MCF 10A (cell line): ENCODE measurements around the gene LRRC23. TPM values are rescaled to one million over a fixed set of nuclear protein-coding genes. Genes with fewer than 3 reads are reported as not detected.

ENCODE experiments used
- BruUV-seq: library from RNA; stranded (reverse); fragments of 400-500 nt; replicated peaks from 2 replicates; lab custom pipeline; 2021; lab: Mats Ljungman, UMichigan
- CTCF ChIA-PET: fragments of 300-600 bp; sonication (Branson Sonifier 250); formaldehyde crosslinking; extraction: SDS; loops from one replicate; lab custom pipeline; 2021; ENCODE audit warnings: antibody characterized with exemption, inconsistent platforms; lab: Yijun Ruan, JAX
- POLR2A ChIA-PET: fragments of 300-600, 350-650 bp; sonication (Branson Sonifier 250); formaldehyde crosslinking; extraction: SDS; loops from one replicate; lab custom pipeline; 2020; ENCODE audit warnings: antibody characterized with exemption, inconsistent platforms; lab: Yijun Ruan, JAX
- DNase-seq: peaks from one replicate; pipeline ENCODE4 v3.0.0-alpha.2; 2018; ENCODE audit not compliant: unreplicated experiment
- H3K27ac Mint-ChIP-seq: one replicate; pipeline ENCODE4 v1.8.0; 2022; ENCODE audit warnings: mild to moderate bottlenecking, low read depth, mixed read lengths; ENCODE audit not compliant: unreplicated experiment
- H3K27me3 Mint-ChIP-seq: one replicate; pipeline ENCODE4 v1.8.0; 2022; ENCODE audit warnings: mixed read lengths; ENCODE audit not compliant: insufficient read depth, unreplicated experiment
- H3K36me3 Mint-ChIP-seq: one replicate; pipeline ENCODE4 v1.8.0; 2022; ENCODE audit warnings: mild to moderate bottlenecking, moderate library complexity, mixed read lengths; ENCODE audit not compliant: insufficient read depth, unreplicated experiment
- H3K4me1 Mint-ChIP-seq: one replicate; pipeline ENCODE4 v1.8.0; 2022; ENCODE audit warnings: mixed read lengths; ENCODE audit not compliant: insufficient read depth, unreplicated experiment
- H3K4me3 Mint-ChIP-seq: one replicate; pipeline ENCODE4 v1.8.0; 2022; ENCODE audit warnings: mild to moderate bottlenecking, moderate library complexity, mixed read lengths; ENCODE audit not compliant: unreplicated experiment
- H3K9me3 Mint-ChIP-seq: one replicate; pipeline ENCODE4 v1.8.0; 2022; ENCODE audit warnings: mixed read lengths; ENCODE audit not compliant: unreplicated experiment
- intact Hi-C: fragments of 100-400 bp; cut with micrococcal nuclease; formaldehyde crosslinking; loops from 2 replicates; pipeline ENCODE4 v1.14.1; 2022
- total RNA-seq: library from RNA; stranded (reverse); gene quantifications from 2 replicates; pipeline ENCODE4 v1.2.3, GENCODE V29; 2022
- TF ChIP-seq, protein P1 (sequence below): fragments of 200-600 bp; IDR thresholded peaks from one replicate; pipeline ENCODE4 v1.8.0; 2022; ENCODE audit warnings: antibody characterized with exemption, mild to moderate bottlenecking; ENCODE audit not compliant: unreplicated experiment

LRRC23 gene
- total RNA-seq, 1 experiment from 2014 or later = 7.5 TPM

DNA sequence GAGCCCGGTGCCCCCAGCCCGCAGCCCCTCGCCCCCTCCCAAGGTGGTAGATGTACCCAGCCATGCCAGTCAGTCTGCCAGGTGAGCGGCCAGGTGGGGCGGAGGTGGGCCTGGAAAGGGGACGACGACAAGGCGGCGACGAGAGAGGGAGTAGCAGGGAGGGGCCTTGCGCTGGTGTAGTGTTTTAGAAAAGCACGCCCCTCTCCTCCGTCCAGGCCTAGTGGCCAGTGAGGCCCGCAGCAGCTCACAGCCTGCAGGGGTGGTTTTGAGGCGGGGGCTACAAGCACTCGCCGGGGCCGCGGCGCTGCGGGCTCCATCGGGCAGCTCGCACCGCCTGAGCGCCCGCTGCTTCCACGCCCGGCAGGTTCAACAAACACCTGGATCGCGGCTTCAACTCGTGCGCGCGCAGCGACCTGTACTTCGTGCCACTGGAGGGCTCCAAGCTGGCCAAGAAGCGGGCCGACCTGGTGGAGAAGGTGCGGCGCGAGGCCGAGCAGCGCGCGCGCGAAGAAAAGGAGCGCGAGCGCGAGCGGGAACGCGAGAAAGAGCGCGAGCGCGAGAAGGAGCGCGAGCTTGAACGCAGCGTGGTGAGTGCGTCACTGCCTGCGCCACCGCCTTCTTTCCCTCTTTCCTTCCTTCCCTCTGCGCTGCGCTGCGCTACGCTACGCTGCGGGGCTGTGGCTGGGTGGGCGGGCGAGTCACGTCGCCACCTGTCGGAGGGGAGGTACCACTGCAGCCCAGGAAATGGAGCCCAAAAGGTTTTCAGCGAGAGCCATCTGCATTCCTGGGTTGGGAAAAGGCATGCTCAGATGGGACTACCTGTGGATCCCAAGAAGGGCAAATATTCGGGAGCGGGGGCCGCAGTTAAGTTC, 33.1 kb downstream of the LRRC23 start:
- ChIA-PET POLR2A (interaction anchor here (0.6 to 1.6 kb wide), 17 partner anchors 8 to 325 kb away, joined by 3 to 55 read pairs (median 4); partner anchors contain the start of genes ATN1, SPSB2 and USP5), CTCF (interaction anchor here (0.6 to 9.7 kb wide), 10 partner anchors 9 to 454 kb away, joined by 3 to 114 read pairs (median 4); no protein-coding TSS in a partner anchor)
- Mint-ChIP-seq H3K27ac (peak overlapping the region; percentile 52), H3K36me3 (peaks cover 91% of the 10 kb centered on the region), H3K27me3 (no peaks in the 10 kb centered on the region), H3K4me3 (peak overlapping the region; percentile 71), H3K4me1 (peaks cover 31% of the 10 kb centered on the region), H3K9me3 (no peaks in the 10 kb centered on the region)
- DNase-seq = peak; percentile 94
- intact Hi-C loops = loop anchor here (1.0 to 2.0 kb wide), 2 partner anchors 13 to 69 kb away; no protein-coding TSS in a partner anchor
- TF ChIP-seq, protein P1, sequence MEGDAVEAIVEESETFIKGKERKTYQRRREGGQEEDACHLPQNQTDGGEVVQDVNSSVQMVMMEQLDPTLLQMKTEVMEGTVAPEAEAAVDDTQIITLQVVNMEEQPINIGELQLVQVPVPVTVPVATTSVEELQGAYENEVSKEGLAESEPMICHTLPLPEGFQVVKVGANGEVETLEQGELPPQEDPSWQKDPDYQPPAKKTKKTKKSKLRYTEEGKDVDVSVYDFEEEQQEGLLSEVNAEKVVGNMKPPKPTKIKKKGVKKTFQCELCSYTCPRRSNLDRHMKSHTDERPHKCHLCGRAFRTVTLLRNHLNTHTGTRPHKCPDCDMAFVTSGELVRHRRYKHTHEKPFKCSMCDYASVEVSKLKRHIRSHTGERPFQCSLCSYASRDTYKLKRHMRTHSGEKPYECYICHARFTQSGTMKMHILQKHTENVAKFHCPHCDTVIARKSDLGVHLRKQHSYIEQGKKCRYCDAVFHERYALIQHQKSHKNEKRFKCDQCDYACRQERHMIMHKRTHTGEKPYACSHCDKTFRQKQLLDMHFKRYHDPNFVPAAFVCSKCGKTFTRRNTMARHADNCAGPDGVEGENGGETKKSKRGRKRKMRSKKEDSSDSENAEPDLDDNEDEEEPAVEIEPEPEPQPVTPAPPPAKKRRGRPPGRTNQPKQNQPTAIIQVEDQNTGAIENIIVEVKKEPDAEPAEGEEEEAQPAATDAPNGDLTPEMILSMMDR = peak; percentile 88
- no TSS peak for BruUV-seq

DNA sequence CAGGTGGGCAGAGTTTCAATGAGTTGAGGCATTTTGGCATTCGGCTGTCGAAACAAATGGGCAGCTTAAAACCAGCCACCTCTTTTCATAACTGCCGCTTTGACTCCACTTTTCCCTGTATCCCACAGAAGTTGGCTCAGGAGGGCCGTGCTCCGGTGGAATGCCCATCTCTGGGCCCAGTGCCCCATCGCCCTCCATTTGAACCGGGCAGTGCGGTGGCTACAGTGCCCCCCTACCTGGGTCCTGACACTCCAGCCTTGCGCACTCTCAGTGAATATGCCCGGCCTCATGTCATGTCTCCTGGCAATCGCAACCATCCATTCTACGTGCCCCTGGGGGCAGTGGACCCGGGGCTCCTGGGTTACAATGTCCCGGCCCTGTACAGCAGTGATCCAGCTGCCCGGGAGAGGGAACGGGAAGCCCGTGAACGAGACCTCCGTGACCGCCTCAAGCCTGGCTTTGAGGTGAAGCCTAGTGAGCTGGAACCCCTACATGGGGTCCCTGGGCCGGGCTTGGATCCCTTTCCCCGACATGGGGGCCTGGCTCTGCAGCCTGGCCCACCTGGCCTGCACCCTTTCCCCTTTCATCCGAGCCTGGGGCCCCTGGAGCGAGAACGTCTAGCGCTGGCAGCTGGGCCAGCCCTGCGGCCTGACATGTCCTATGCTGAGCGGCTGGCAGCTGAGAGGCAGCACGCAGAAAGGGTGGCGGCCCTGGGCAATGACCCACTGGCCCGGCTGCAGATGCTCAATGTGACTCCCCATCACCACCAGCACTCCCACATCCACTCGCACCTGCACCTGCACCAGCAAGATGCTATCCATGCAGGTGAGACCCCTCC, 34.0 kb downstream of the LRRC23 start:
- Mint-ChIP-seq H3K27ac (peak overlapping the region; percentile 52), H3K9me3 (no peaks in the 10 kb centered on the region), H3K4me3 (peak overlapping the region; percentile 71), H3K27me3 (no peaks in the 10 kb centered on the region), H3K4me1 (peaks cover 28% of the 10 kb centered on the region), H3K36me3 (peaks cover 97% of the 10 kb centered on the region)
- TF ChIP-seq, protein P1 = no peak
- ChIA-PET POLR2A (interaction anchor here (0.6 to 2.9 kb wide), 16 partner anchors 7 to 326 kb away, joined by 3 to 55 read pairs (median 4); partner anchors contain the start of genes ATN1, SPSB2 and USP5), CTCF (interaction anchor here (0.6 to 9.7 kb wide), 12 partner anchors 9 to 455 kb away, joined by 3 to 114 read pairs (median 6); no protein-coding TSS in a partner anchor)
- DNase-seq = no peak
- intact Hi-C loops = loop anchor here (1.0 to 2.0 kb wide), 2 partner anchors 14 to 70 kb away; no protein-coding TSS in a partner anchor
- BruUV-seq = TSS peak; percentile 20

DNA sequence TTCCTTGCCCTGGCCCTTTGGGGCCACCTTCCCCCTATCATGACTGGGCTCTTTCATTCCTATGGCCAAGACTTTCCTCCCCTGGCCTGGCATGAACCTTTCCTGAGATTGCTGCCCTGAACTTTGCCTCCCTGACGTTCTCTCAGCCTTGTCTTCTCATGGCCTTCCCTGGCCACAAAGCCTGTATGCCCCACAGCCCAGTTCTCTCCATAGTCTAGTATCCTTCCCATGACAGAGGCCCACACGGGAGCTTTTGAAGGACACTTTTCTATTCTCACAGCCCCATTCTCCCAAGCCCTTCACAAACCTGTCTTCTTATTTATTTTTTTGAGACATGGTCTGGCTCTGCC, 34.5 kb downstream of the LRRC23 start:
- DNase-seq = no peak
- peaks cover 22% of the 10 kb centered on the region for H3K4me1 Mint-ChIP-seq
- peak overlapping the region; percentile 43 for H3K4me3 Mint-ChIP-seq
- H3K27ac Mint-ChIP-seq = no peak overlapping the region
- CTCF ChIA-PET = interaction anchor here (0.6 to 9.7 kb wide), 10 partner anchors 9 to 170 kb away, joined by 3 to 114 read pairs (median 4); no protein-coding TSS in a partner anchor
- POLR2A ChIA-PET = interaction anchor here (1.0 to 2.9 kb wide), 4 partner anchors 14 to 174 kb away, joined by 3 to 29 read pairs (median 6); no protein-coding TSS in a partner anchor
- H3K27me3 Mint-ChIP-seq = no peaks in the 10 kb centered on the region
- H3K9me3 Mint-ChIP-seq = no peaks in the 10 kb centered on the region
- no TSS peak for BruUV-seq
- intact Hi-C loops = loop anchor here (2.0 kb wide), 1 partner anchor 70 kb away; no protein-coding TSS in a partner anchor
- TF ChIP-seq, protein P1 = no peak
- H3K36me3 Mint-ChIP-seq = peaks cover 97% of the 10 kb centered on the region
